NCI-H774 (cell line): ENCODE data around the gene LCLAT1.
A peak's percentile ranks its signal among the peaks of the same experiment; 100 is the strongest.

Experiments used
- DNase-seq: peaks from one replicate; lab custom pipeline; 2025; lab: John Stamatoyannopoulos, UW

Gene LCLAT1

GRCh38 chr2:30447149-30448045 is at the start of gene LCLAT1:
Gene LCLAT1 (plus strand): TSS chr2:30447246. CDS start chr2:30525591, 78,345 bp downstream.
- peak; percentile 76 for DNase-seq

DNA sequence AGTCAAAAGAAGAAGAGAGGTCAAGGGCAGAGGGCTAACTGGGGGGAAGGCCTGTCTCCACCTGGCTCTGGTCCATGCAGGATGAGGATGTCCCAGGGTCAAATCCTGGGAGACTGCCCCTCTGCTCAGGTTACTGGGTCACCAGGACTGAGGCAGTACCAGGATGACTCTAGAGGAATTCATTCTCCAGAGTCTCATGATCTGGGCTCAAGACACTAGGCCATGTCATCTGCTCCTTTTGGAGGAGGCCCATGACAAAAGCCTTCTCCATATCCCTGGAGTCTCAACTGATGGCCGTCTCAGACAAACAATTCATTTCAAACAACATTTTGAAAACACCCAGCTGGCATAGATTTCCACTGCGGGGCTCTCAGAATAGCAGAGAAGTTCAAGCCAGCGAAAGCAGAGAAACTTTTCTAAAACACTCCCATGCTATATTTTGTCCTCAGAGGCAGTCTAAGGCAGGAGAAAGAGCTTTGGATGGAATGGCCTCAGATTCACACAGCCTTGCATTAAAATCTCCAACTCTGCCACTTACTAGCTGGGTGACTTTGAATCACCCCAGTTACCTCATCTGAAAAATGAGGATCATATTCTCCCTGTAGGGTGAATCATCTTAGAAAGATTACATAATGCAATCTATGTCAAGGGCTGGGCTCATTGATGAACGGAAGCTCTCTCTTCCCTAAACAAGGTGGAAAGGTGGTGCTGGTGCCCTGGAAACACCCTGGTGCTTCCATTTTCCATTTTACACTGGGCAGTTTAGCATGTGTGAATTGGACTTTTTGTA is 48.8 kb upstream of the LCLAT1 start:
- no peak for DNase-seq

DNA sequence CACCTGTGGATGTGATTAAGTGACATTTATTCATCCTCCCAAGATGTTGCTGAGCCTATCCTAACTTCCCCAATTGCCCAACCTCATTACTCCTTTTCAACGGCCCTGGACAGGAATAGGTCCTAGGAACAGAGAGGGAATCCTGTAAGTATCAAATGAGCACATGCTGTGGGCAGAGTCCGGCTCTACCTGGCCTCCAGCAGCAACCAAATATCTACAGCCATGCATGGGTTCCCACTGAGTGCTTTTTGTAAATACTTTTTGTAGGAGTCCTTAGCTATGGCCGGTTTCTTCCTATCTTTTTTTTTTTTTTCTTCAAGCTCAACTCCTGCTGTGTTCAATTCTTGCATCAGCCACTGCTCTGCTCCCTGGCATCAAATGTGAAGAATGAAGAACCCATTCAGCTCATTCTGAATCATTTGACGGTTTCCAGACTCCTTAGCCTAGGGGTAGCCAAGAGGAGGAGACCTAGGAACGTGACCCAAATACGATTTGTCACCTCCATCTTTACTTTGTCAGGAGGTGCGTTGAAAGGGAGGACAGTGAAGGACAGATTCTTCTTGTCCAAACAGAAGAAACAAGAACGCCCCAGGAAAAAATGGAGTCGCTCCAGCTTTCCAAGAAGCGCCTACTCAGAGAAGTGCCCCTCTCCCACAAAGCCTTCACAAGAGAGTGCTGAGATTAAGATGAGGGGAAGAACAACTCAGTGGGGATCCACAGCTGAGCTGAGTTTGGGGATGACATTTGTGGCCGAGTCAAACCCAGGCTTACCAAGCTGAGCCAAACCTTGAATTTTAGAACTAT is 46.7 kb upstream of the LCLAT1 start:
- DNase-seq: no peak

GRCh38 chr2:30402441-30403182 is 44.4 kb upstream of the LCLAT1 start:
- no peak for DNase-seq

- no peak for DNase-seq
These were observed 43.3 kb upstream of the LCLAT1 start for GRCh38 chr2:30403592-30404312.

DNA sequence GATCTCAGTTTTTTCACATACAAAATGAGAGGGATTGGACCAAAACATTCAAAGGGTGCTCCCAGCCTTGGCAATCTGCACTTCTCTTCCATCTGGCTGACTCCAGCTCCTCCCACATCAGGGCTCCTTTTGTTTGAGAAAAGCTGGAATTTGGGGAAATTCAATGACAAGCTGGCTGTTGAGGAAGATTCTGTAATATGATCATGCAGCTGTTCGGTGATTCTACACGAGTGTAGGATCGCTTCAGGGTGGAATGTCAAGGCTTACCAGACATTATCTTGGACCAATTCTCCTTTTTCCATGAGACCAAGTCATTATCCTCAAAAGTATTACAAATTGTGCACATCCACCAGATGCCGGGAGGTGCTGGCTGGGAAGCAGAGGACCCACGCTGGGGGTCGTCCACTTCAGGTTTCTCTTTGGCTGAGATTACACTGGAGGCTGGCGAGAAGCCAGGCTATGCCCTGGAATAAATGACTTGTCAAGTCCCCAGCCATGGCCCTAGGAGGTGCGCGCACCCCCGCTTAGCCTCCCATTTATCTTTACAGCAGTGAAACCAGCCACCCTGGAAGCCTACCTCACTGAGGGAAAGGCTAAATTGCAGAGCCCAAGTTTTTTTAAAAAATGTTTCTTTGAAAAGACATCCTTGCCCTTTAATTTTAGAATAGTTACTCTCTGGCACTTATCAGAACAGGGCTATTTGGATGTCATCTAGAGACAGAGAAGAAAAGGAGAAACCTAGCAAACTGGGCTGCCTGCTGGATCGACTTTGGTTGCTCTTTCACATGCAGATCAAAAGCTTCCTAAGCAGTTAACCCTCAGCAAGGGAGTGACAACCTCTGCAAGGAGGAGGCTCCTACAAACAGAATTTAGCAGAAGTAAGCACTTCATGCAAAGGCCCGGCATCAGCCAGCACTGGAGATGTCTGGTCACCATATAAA is 42.5 kb upstream of the LCLAT1 start:
- DNase-seq: no peak

DNA sequence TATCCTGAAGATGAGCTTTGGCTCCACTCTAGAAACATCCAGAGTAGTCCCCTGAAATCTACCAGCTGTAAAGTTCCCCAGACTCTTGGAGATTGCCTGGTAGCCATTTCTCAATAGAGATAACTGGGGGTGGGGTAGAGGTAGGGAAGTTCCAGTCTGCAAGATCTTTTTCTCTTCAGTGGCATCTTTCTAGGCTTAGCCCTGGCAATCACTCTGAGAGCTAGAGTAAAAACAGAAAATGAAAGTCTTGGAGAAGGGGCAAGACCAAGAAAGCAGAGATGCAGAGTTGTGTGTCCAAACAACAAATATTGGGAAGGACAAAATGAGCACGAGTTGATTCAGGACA is 41.8 kb upstream of the LCLAT1 start:
- no peak for DNase-seq

GRCh38 chr2:30406853-30407252 is 40.2 kb upstream of the LCLAT1 start:
- DNase-seq: no peak

DNA sequence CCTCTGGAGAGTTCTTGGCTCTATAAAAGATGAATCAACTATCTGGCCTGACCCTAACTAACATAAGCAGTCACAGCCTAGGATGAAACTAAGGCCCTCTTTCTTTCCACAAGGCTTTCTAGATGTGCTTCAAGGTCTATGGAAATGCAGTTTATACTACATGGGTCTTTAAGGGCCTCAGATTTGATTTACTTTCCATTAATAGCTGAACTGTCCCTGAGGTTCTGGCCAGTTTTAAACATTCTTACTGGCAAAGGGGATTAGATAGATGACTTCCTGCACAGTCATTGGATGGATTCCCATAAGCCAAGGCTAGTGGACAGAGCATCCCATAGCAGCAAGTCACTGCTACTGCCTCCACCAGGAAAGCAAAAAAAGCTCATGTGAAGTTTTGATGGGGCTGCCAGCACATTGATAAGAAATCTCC is 38.1 kb upstream of the LCLAT1 start:
- DNase-seq: no peak

- DNase-seq: no peak
These were observed 36.8 kb upstream of the LCLAT1 start for GRCh38 chr2:30410217-30410616.

GRCh38 chr2:30412047-30412683 is 34.9 kb upstream of the LCLAT1 start:
- DNase-seq: no peak

DNA sequence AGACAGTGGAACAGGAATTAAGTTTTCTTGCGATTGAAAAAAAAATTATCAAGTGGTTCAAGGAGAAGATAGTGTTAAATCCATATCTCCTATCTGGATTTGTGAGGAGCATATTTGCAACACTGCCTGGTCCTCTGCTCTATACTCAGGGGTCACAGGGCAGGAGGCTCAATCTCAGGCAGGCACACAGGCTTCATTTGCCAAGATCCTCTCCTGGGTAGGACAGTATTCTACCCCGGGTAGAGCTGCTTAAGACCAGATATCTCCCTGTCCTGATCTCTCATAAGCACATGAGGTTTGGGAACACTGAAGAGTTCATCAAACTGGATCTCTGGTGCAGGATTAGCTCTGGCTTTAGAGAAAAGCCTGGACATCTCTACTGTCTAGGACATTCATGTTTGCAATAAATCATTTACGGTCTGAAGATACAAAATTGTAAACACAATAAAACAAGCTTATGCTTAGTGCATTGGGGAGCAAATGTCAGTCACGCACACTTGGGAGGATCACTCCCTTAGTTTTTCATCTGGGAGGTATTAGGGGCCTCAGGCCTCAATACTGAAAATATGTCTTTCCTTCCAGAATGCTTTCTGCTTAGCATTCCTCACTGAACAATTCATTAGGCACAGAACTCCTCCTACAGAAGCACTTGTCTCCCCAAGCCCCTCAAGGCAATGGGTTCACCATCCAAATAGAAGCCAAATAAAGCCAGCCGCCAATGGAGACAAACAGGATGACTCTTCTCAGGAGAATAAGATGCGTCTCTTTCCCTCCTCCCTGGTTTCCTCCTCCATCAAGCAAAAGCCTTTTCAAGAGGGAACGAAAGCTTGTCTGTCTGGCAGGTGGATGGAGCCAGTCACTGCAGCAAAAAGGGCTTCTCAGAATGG is 34.1 kb upstream of the LCLAT1 start:
- no peak for DNase-seq

GRCh38 chr2:30414961-30415360 is 32.1 kb upstream of the LCLAT1 start:
- DNase-seq: no peak

GRCh38 chr2:30417253-30417652 is 29.8 kb upstream of the LCLAT1 start:
- no peak for DNase-seq

DNA sequence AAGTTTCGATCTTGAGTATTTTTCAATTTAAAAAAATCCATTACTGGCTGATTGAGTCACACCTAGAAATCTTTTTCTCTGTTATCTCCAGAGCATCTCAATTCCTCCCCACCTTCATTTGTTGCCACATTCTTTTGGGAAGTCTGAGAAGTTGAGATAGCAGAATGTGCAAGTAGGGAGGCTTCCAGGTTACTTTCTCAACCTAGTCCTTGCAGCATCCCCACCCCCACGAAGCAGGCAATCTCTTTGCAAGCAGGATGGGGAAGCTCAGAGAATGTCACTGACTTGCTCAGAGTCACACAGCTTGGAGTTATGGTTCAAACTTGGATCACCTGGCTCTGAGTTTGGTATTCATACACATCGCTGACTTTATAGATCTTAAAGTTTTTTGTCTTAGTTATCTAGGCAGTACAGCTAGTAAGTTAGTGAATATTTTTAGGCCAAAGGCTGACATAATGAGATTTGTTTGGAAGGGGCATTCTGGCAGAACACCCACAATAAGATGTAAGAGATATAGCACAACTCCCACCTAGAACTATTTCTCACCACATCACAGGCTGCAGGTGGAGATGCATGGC is 25.9 kb upstream of the LCLAT1 start:
- no peak for DNase-seq

- DNase-seq: no peak
These were observed 25.2 kb upstream of the LCLAT1 start for GRCh38 chr2:30421604-30422443.

DNA sequence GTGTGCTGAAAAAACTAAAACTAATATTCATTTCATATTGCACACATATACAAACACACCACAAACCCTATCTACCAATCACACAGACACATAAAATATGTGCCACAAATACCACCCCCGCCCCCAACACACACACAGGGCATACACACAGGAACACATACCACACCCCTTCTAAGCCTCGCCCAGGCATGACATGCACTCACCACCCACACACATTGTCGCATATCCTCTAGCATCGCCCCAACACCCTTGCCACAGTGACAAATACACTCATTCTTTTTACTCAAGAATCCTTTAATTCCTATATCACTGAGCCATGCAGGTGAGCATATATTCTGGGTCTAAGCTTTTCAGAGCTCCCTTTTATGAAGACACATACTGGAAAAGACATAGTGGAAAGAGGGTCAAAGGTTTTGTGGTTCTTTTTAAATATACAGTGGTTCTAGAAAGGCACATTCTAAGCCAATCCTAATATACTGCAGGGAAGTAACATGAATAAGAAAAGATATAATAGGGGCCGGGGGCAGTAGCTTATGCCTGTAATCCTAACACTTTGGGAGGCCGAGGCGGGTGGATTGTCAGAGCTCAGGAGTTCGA is 24.5 kb upstream of the LCLAT1 start:
- no peak for DNase-seq
